Activated effector memory CD4-positive, alpha-beta T cell treated with anti-CD3 and anti-CD28 coated beads, Interleukin-2, amount 50 U/mL, for 16 hours (primary cell): ENCODE measurements around the gene MS4A5.

Experiments used
- DNase-seq: peaks from one replicate; pipeline ENCODE4 v3.0.0-alpha.2; 2020

Gene MS4A5

DNA sequence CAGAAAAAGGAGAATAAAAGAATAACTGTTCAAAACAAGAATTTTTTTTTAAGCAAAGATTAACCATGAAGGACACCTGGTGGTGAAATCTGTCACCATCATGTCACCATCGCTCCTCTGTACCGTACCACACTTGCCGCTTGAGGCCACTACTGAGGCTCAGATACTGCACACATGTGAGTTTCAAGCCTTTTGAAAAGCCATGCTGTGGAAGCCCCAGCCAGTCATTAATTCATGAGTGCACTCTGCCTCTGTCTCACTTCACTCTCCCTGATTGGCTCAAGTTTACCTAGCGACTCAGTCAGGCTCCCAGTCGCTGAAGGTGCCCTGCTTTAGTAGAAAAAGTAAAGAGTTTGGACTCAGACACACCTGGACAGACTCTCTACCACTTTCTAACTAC lies 56.6 kb downstream of the MS4A5 start:
- DNase-seq = no peak

DNA sequence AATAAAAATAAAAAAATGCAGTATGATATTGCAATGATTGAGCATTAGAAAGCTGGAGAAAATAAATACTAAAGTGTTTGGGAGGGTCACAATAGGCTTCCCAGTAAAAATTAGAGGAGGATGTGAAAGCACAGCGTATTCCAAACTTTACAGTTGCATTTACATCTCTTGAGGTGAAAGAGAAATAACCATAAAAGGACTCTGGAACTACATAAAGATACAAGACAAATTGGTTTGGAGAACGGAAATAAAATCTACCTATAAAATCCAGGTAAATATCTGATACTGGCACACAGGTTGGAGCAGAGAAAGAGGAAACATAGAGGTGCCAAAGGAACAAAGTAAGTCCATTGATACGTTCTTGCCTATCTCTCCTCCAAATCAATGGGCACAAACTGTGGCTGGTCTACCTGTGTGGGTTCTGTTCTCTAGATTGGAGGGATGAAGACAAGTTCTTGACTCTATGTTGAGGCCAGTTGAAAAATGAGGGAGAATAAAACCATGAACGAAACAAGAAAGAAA lies 63.2 kb downstream of the MS4A5 start, which contains the start of gene MS4A12:
MS4A12 (plus strand) TSS at position 291 of the 522 bp plus-strand sequence. CDS start 4,541 bp downstream, outside the sequence.
- no peak for DNase-seq

DNA sequence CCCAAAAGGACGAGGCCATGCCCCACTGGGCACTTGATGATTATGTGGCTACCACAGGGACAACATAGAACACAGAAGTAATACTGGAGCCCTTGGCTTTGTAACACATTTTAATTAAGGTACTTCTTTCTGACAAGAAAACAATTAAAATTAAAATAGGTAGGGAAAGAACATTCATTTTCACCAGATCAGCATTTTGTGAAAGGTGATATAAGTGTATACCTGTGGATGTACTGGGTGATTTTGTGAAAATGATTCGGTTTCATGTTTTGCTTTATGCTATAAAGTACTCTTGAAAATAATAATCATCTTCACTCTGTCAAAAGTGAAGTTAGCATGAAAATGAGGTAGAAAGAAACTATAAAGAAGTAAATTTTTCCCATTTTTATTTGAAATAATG lies 64.1 kb downstream of the MS4A5 start:
- DNase-seq = no peak
